ENCODE data around the gene PALLD. TPM values are rescaled to one million over a fixed set of nuclear protein-coding genes. Genes with fewer than 3 reads are reported as not detected.
"Not testable (repeated sequence)": the region's sequence is repeated elsewhere in the genome, so short reads cannot be mapped to it uniquely, and the experiment has no call there.

PALLD gene
- total RNA-seq, 1 experiment from 2014 or later, result 26.7 TPM

DNA sequence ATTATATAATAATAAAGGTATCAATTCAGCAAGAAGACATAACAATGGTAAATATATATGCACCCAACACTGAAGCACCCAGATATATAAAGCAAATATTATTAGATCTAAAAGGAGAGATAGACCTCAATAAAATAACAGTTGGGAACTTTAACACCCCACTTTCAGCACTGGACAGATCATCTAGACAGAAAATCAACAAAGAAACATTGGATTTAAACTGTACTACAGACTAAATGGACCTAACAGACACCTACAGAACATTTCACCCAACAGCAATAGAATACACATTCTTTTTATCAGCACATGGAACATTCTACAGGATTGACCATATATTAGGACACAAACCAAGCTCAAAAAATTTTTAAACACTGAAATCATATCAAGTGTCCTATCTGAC, 436.6 kb downstream of the PALLD start:
- H3K27me3 ChIP-seq (ENCODE audit: low read length), result no peaks in the 10 kb centered on the region
- no peak overlapping the region for H2AFZ ChIP-seq (ENCODE audit: low read length)
- no peak for DNase-seq
- H3K9me2 ChIP-seq (replicated peaks; ENCODE audit: low read length), result no peaks in the 10 kb centered on the region
- intact Hi-C loops (cut with micrococcal nuclease), result no loop called here
- no peak overlapping the region for H3K27ac ChIP-seq (ENCODE audit: low read length)
- ChIA-PET CTCF (no interaction called here), POLR2A (ENCODE audit: unreplicated experiment) (no interaction called here)
- H3K79me2 ChIP-seq (ENCODE audit: low read length), result no peaks in the 10 kb centered on the region
- H3K4me3 ChIP-seq (ENCODE audit: low read length), result no peak overlapping the region
- no peaks in the 10 kb centered on the region for H3F3A ChIP-seq (ENCODE audit: low read length, unreplicated experiment)
- no peaks in the 10 kb centered on the region for H3K4me1 ChIP-seq (ENCODE audit: insufficient read depth, low read length)
- no peak overlapping the region for H3K4me2 ChIP-seq (ENCODE audit: low read length)
- H3K9ac ChIP-seq (ENCODE audit: low read length), result no peak overlapping the region
- ATAC-seq, result no peak
- BruUV-seq (replicated peaks), result no TSS peak
- H3K9me3 ChIP-seq (ENCODE audit: low read length), result peaks cover 10% of the 10 kb centered on the region; the same call in 1 of the 2 replicates
- no peaks in the 10 kb centered on the region for H4K20me1 ChIP-seq (ENCODE audit: low read length)
- H3K36me3 ChIP-seq (ENCODE audit: low read depth, low read length), result peaks cover 30% of the 10 kb centered on the region
- TF ChIP-seq, protein P1, sequence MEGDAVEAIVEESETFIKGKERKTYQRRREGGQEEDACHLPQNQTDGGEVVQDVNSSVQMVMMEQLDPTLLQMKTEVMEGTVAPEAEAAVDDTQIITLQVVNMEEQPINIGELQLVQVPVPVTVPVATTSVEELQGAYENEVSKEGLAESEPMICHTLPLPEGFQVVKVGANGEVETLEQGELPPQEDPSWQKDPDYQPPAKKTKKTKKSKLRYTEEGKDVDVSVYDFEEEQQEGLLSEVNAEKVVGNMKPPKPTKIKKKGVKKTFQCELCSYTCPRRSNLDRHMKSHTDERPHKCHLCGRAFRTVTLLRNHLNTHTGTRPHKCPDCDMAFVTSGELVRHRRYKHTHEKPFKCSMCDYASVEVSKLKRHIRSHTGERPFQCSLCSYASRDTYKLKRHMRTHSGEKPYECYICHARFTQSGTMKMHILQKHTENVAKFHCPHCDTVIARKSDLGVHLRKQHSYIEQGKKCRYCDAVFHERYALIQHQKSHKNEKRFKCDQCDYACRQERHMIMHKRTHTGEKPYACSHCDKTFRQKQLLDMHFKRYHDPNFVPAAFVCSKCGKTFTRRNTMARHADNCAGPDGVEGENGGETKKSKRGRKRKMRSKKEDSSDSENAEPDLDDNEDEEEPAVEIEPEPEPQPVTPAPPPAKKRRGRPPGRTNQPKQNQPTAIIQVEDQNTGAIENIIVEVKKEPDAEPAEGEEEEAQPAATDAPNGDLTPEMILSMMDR (conservative IDR thresholded peaks at IDR 0.05; ENCODE audit: low read depth, low read length), result no peak
- TF ChIP-seq EZH2 (IDR thresholded peaks at IDR 0.05; ENCODE audit: low read length, unreplicated experiment) (no peak), EZH2phosphoT487 (IDR thresholded peaks at IDR 0.05; ENCODE audit: borderline replicate concordance, low read length) (no peak)

GRCh38 chr4:168937473-168937872, 440.6 kb downstream of the PALLD start:
- H3K27me3 ChIP-seq (ENCODE audit: low read length); H3K4me2 ChIP-seq (ENCODE audit: low read length); H2AFZ ChIP-seq (ENCODE audit: low read length); H3K4me1 ChIP-seq (ENCODE audit: insufficient read depth, low read length); ATAC-seq; CTCF ChIA-PET; H3K9me2 ChIP-seq (replicated peaks; ENCODE audit: low read length); H3K9me3 ChIP-seq (ENCODE audit: low read length); H3K27ac ChIP-seq (ENCODE audit: low read length); H3K4me3 ChIP-seq (ENCODE audit: low read length); intact Hi-C loops (cut with micrococcal nuclease); H3K36me3 ChIP-seq (ENCODE audit: low read depth, low read length); H3K79me2 ChIP-seq (ENCODE audit: low read length); DNase-seq; H3F3A ChIP-seq (ENCODE audit: low read length, unreplicated experiment); H3K9ac ChIP-seq (ENCODE audit: low read length); BruUV-seq (replicated peaks); POLR2A ChIA-PET (ENCODE audit: unreplicated experiment); H4K20me1 ChIP-seq (ENCODE audit: low read length): not testable (repeated sequence)

- Histone ChIP-seq H3K36me3 (ENCODE audit: low read depth, low read length) (no peaks in the 10 kb centered on the region), H3K4me3 (ENCODE audit: low read length) (no peak overlapping the region), H3K27ac (ENCODE audit: low read length) (no peak overlapping the region), H3K4me2 (ENCODE audit: low read length) (no peak overlapping the region), H3K9me2 (replicated peaks; ENCODE audit: low read length) (no peaks in the 10 kb centered on the region), H3K9me3 (ENCODE audit: low read length) (no peaks in the 10 kb centered on the region), H3K9ac (ENCODE audit: low read length) (no peak overlapping the region), H3K4me1 (ENCODE audit: insufficient read depth, low read length) (no peaks in the 10 kb centered on the region), H3F3A (ENCODE audit: low read length, unreplicated experiment) (no peaks in the 10 kb centered on the region), H2AFZ (ENCODE audit: low read length) (no peak overlapping the region), H4K20me1 (ENCODE audit: low read length) (no peaks in the 10 kb centered on the region), H3K27me3 (ENCODE audit: low read length) (no peaks in the 10 kb centered on the region), H3K79me2 (ENCODE audit: low read length) (no peaks in the 10 kb centered on the region)
- ChIA-PET CTCF (interaction anchor here (0.6 kb wide), 1 partner anchor 10 kb away, joined by 6 read pairs; no protein-coding TSS in a partner anchor), POLR2A (ENCODE audit: unreplicated experiment) (no interaction called here)
- peak; percentile 45 for DNase-seq
- no peak for TF ChIP-seq EZH2 (IDR thresholded peaks at IDR 0.05; ENCODE audit: low read length, unreplicated experiment)
- TF ChIP-seq, protein P1 (conservative IDR thresholded peaks at IDR 0.05; ENCODE audit: low read depth, low read length), result peak; percentile 70
- no peak for TF ChIP-seq EZH2phosphoT487 (IDR thresholded peaks at IDR 0.05; ENCODE audit: borderline replicate concordance, low read length)
- intact Hi-C loops (cut with micrococcal nuclease), result no loop called here
- ATAC-seq, result no peak
- BruUV-seq (replicated peaks), result no TSS peak
These were observed 446.1 kb downstream of the PALLD start for GRCh38 chr4:168942985-168943384.
